ENCODE data around the gene FAM227B.
A peak's percentile ranks its signal among the peaks of the same experiment; 100 is the strongest.

The FAM227B gene

GRCh38 chr15:49646891-49647290, 26.3 kb upstream of the FAM227B start:
- TF ChIP-seq CTCF (conservative IDR thresholded peaks at IDR 0.05), result no peak
- peak overlapping the region; percentile 75 for H3K27ac ChIP-seq

GRCh38 chr15:49645941-49646340, 25.3 kb upstream of the FAM227B start:
- peak overlapping the region; percentile 75 for H3K27ac ChIP-seq

GRCh38 chr15:49645277-49645676, 24.7 kb upstream of the FAM227B start:
- peak overlapping the region; percentile 75 for H3K27ac ChIP-seq

More at GRCh38 chr15:49645941-49646340, 25.3 kb upstream of the FAM227B start:
- no peak for TF ChIP-seq CTCF (conservative IDR thresholded peaks at IDR 0.05)

GRCh38 chr15:49644364-49644794, 23.8 kb upstream of the FAM227B start:
- TF ChIP-seq CTCF (conservative IDR thresholded peaks at IDR 0.05), result no peak
- H3K27ac ChIP-seq, result peak overlapping the region; percentile 75

More at GRCh38 chr15:49645277-49645676, 24.7 kb upstream of the FAM227B start:
- no peak for TF ChIP-seq CTCF (conservative IDR thresholded peaks at IDR 0.05)

- no peak overlapping the region for H3K27ac ChIP-seq
- TF ChIP-seq CTCF (conservative IDR thresholded peaks at IDR 0.05), result no peak
Measured at GRCh38 chr15:49637857-49638256, 17.2 kb upstream of the FAM227B start.

- no peak for TF ChIP-seq CTCF (conservative IDR thresholded peaks at IDR 0.05)
- H3K27ac ChIP-seq, result no peak overlapping the region
Measured at GRCh38 chr15:49628379-49628778, 7.8 kb upstream of the FAM227B start.

GRCh38 chr15:49627407-49627877, 6.8 kb upstream of the FAM227B start:
- no peak for TF ChIP-seq CTCF (conservative IDR thresholded peaks at IDR 0.05)
- H3K27ac ChIP-seq, result no peak overlapping the region

Measured in VCaP (cell line).